Activated CD4-positive, alpha-beta T cell treated with anti-CD3 and anti-CD28 coated beads for 1 hour (primary cell): ENCODE data around the gene ARHGAP27.
A peak's percentile ranks its signal among the peaks of the same experiment; 100 is the strongest.
"Not testable (repeated sequence)": the region's sequence is repeated elsewhere in the genome, so short reads cannot be mapped to it uniquely, and the experiment has no call there.

ENCODE experiments used
- DNase-seq: peaks from one replicate; pipeline ENCODE4 v3.0.0-alpha.2; 2020

Gene ARHGAP27

GRCh38 chr17:45446872-45447625 is 14.4 kb upstream of the ARHGAP27 start:
- not testable (repeated sequence) for DNase-seq

- not testable (repeated sequence) for DNase-seq
Measured at GRCh38 chr17:45445901-45446743, 13.5 kb upstream of the ARHGAP27 start.

GRCh38 chr17:45444856-45445820 is 12.5 kb upstream of the ARHGAP27 start:
- not testable (repeated sequence) for DNase-seq

GRCh38 chr17:45444301-45444700 is 11.6 kb upstream of the ARHGAP27 start:
- DNase-seq = not testable (repeated sequence)

- DNase-seq = not testable (repeated sequence)
Measured at GRCh38 chr17:45443371-45444260, 10.9 kb upstream of the ARHGAP27 start.

GRCh38 chr17:45441526-45442310 is 9.0 kb upstream of the ARHGAP27 start:
- DNase-seq = no peak

- not testable (repeated sequence) for DNase-seq
Measured at GRCh38 chr17:45440839-45441515, 8.3 kb upstream of the ARHGAP27 start.

- no peak for DNase-seq
Measured at GRCh38 chr17:45440161-45440778, 7.6 kb upstream of the ARHGAP27 start.

GRCh38 chr17:45438931-45439610 is 6.4 kb upstream of the ARHGAP27 start:
- DNase-seq = no peak

GRCh38 chr17:45437465-45438283 is 5.0 kb upstream of the ARHGAP27 start:
- no peak for DNase-seq

- no peak for DNase-seq
Measured at GRCh38 chr17:45436625-45437464, 4.2 kb upstream of the ARHGAP27 start.

GRCh38 chr17:45436161-45436560 is 3.5 kb upstream of the ARHGAP27 start:
- no peak for DNase-seq

GRCh38 chr17:45435481-45435880 is 2.8 kb upstream of the ARHGAP27 start:
- no peak for DNase-seq

GRCh38 chr17:45433159-45433535 is 477 bp upstream of the ARHGAP27 start:
- DNase-seq = no peak

- peak; percentile 54 for DNase-seq
Measured at GRCh38 chr17:45431531-45432404, 902 bp downstream of the ARHGAP27 start.
